Left ventricle myocardium inferior (tissue), 1 donor: ENCODE results near the gene ALG10. TPM values are rescaled to one million over a fixed set of nuclear protein-coding genes. Genes with fewer than 3 reads are reported as not detected.
"Not testable (repeated sequence)": the region's sequence is repeated elsewhere in the genome, so short reads cannot be mapped to it uniquely, and the experiment has no call there.

Source experiments
- DNase-seq: peaks from one replicate; pipeline ENCODE4 v3.0.0-alpha.2; 2020
- H3K27ac ChIP-seq: fragments of 200-600 bp; replicated peaks from 2 replicates; pipeline ENCODE4 v1.8.0; 2021
- H3K27me3 ChIP-seq: fragments of 200-600 bp; 2 replicates; pipeline ENCODE4 v1.8.0; 2021; ENCODE audit warnings: low read depth
- H3K36me3 ChIP-seq: fragments of 200-600 bp; 2 replicates; pipeline ENCODE4 v1.8.0; 2021
- H3K4me1 ChIP-seq: fragments of 200-600 bp; 2 replicates; pipeline ENCODE4 v1.8.0; 2021
- H3K4me3 ChIP-seq: fragments of 200-600 bp; 2 replicates; pipeline ENCODE4 v1.8.0; 2021; ENCODE audit warnings: mild to moderate bottlenecking, moderate library complexity
- H3K9me3 ChIP-seq: fragments of 200-600 bp; replicated peaks from 2 replicates; pipeline ENCODE4 v1.8.0; 2021
- CTCF ChIP-seq: fragments of 200-600 bp; IDR thresholded peaks from 2 replicates; pipeline ENCODE4 v1.8.0; 2021; ENCODE audit warnings: antibody characterized with exemption, mild to moderate bottlenecking, borderline replicate concordance
- intact Hi-C: fragments of 100-400 bp; cut with micrococcal nuclease; formaldehyde crosslinking; loops from one replicate; pipeline ENCODE4 v1.11.0; 2022
- total RNA-seq: library from RNA; stranded (reverse); fragmentation: NEBNext Ultra II Directional; extraction: Animal tissue kit (Norgen Biotek cat#: 25700); gene quantifications from one replicate; pipeline ENCODE4 v1.2.1, GENCODE V29; 2021
- donor health status: DM: no; HTN: yes; CAD: no; lungs with severe emphysema.

The ALG10 gene
- total RNA-seq, 1 donor from 2014 or later: 3.9 TPM

DNA sequence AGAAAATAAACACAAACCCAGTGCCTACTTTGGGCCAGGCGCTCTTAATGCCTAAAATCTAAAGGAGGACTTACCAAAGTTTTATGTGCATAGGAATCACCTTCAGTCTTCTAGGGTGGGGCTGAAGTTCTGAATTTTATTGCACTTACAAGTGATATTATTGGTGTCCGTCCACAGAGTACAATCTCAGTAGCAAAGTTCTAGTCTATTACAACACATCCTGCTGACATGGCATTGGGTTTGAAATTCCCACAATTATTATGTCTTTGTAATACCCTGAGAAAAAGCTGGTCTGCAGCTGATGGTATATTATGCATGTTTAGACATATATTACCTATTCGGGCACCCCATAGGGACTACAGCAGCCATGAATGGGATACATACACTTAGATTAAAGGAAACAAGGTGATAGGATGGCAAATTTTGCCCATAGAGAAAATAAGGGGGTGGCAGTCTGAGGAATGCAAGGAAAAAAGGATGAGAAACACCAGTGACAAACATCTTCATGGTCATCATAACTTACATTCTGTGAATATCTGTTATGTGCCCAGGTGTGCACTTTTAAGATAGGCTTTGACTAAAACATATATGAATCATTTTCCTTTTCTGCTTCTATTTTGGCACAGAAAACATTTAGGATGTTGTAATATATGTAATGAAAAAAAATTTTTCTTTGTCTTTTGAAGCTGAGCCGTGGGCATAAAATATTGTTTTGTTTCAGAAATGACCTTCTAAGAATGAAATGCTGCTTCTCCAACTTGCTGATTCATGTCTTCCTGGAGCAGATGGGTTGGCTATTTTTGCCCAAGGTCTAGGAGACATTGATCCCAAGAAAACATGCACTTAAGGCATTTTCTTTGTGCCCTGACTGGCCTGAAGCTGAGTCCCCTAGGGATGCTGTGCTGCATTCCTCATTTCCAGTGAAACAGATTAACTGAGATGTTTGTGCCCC is 27.2 kb upstream of the ALG10 start:
- TF ChIP-seq CTCF: no peak
- H3K9me3 ChIP-seq: no peaks in the 10 kb centered on the region
- peaks cover 1% of the 10 kb centered on the region for H3K27me3 ChIP-seq
- no peak for DNase-seq
- H3K27ac ChIP-seq: no peak overlapping the region
- no peak overlapping the region for H3K4me3 ChIP-seq
- intact Hi-C loops: no loop called here
- no peaks in the 10 kb centered on the region for H3K4me1 ChIP-seq
- H3K36me3 ChIP-seq: no peaks in the 10 kb centered on the region

- H3K27ac ChIP-seq, H3K4me3 ChIP-seq, H3K9me3 ChIP-seq, H3K36me3 ChIP-seq, DNase-seq, H3K4me1 ChIP-seq, intact Hi-C loops: not testable (repeated sequence)
- H3K27me3 ChIP-seq: peaks cover 10% of the 10 kb centered on the region
These were observed 13.5 kb upstream of the ALG10 start for GRCh38 chr12:34008835-34009234.

DNA sequence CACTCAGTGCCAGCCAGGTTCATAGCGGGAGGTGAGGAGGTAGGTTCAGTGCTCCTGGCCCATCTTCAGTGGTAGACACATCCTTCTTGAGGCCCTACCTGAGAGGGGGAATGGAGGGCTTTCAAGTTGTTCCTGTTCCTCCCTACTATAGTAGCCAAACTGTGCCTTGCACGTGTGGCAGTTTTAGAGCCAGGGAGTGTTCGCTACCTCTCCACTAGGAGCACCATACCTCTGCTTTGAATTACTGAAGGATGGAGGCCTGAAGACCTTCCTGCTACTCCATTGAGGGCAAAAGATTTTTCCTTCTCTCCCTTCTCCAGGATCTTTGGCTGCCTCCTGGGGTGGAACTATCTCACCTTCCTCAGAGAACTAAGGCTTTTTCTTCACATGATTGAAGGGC is 5.9 kb upstream of the ALG10 start:
- TF ChIP-seq CTCF: no peak
- intact Hi-C loops: no loop called here
- H3K27me3 ChIP-seq: peaks cover 14% of the 10 kb centered on the region
- no peak overlapping the region for H3K4me3 ChIP-seq
- no peaks in the 10 kb centered on the region for H3K36me3 ChIP-seq
- DNase-seq: no peak
- no peaks in the 10 kb centered on the region for H3K9me3 ChIP-seq
- peaks cover 4% of the 10 kb centered on the region for H3K4me1 ChIP-seq
- no peak overlapping the region for H3K27ac ChIP-seq

DNA sequence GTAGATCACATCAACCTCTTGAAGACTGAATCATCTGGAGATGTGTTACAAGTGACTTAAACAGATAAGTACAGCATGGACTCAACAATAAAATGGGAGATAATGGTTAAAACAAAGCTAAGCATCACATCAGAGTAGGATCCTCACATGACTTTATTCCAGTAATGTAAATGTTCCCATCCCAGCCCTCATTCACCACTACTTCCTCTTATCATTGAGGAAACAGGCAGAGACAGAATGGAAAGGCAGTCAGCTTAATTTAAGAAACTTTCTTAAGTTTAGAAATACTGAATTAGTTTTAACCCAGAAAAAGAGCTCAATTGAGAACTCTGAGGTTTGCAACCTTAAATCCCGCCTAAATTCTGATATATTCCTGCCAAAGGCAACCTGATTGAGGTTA is 1.2 kb upstream of the ALG10 start:
- H3K4me1 ChIP-seq: peaks cover 24% of the 10 kb centered on the region
- peaks cover 7% of the 10 kb centered on the region for H3K36me3 ChIP-seq
- H3K27ac ChIP-seq: peak overlapping the region; percentile 89
- no peaks in the 10 kb centered on the region for H3K27me3 ChIP-seq
- DNase-seq: no peak
- peak overlapping the region; percentile 87 for H3K4me3 ChIP-seq
- intact Hi-C loops: loop anchor here (5.0 to 10.0 kb wide), 2 partner anchors 1076 to 1264 kb away; partner anchors contain the start of gene YARS2
- no peaks in the 10 kb centered on the region for H3K9me3 ChIP-seq
- no peak for TF ChIP-seq CTCF

GRCh38 chr12:34027661-34028060 is 5.4 kb downstream of the ALG10 start:
- not testable (repeated sequence) for H3K9me3 ChIP-seq, H3K4me3 ChIP-seq, H3K27me3 ChIP-seq, H3K27ac ChIP-seq, DNase-seq
- H3K36me3 ChIP-seq: peaks cover 13% of the 10 kb centered on the region
- H3K4me1 ChIP-seq: peaks cover 13% of the 10 kb centered on the region
- intact Hi-C loops: loop anchor here (10.0 kb wide), 1 partner anchor 1083 kb away; no protein-coding TSS in a partner anchor

DNA sequence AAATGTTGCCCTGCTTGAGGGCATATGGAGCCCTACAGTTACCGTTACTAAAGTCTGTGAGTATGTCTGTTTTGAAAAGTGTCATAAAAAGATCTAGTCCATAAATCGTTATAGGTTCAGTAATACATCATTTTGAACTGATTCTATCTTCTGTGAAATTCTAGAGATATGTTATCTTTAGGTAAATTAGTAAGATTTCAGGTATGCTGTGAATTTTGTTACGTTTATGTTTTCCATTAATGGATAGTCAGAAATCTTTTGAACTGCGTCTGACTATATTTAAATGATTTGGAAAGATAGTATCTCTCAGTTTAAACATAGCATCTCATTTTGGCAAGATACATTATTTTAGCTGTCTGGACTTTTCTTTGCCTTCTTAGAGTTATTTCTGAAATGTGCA is 8.3 kb downstream of the ALG10 start:
- Histone ChIP-seq H3K27me3 (no peaks in the 10 kb centered on the region), H3K4me3 (no peak overlapping the region), H3K9me3 (no peaks in the 10 kb centered on the region), H3K27ac (no peak overlapping the region), H3K36me3 (peaks cover 5% of the 10 kb centered on the region), H3K4me1 (no peaks in the 10 kb centered on the region)
- no peak for DNase-seq
- no peak for TF ChIP-seq CTCF
- intact Hi-C loops: no loop called here
